Measurements from ENCODE around the gene PDE3A.

DNA sequence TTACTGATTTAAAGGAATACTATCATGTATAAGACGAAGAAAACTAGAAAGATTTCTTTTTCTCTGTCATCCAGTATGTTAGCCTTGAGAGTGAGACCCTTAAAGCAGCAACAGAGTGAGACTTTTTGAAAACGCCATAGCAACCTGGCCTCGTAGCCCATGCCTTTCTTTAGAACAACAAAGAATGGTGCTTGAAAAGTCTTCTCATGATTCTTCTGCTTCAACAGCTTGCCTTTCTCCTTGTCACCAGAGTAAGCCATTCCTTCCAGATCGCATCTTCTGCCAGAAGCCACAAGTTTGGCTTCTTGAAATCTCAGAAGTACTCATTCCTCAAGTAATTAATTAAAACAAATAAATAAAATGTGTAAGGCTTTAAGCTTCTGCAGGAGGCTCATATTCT lies 109.3 kb downstream of the PDE3A start:
- TF ChIP-seq, protein P1, sequence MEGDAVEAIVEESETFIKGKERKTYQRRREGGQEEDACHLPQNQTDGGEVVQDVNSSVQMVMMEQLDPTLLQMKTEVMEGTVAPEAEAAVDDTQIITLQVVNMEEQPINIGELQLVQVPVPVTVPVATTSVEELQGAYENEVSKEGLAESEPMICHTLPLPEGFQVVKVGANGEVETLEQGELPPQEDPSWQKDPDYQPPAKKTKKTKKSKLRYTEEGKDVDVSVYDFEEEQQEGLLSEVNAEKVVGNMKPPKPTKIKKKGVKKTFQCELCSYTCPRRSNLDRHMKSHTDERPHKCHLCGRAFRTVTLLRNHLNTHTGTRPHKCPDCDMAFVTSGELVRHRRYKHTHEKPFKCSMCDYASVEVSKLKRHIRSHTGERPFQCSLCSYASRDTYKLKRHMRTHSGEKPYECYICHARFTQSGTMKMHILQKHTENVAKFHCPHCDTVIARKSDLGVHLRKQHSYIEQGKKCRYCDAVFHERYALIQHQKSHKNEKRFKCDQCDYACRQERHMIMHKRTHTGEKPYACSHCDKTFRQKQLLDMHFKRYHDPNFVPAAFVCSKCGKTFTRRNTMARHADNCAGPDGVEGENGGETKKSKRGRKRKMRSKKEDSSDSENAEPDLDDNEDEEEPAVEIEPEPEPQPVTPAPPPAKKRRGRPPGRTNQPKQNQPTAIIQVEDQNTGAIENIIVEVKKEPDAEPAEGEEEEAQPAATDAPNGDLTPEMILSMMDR (IDR thresholded peaks at IDR 0.05 in 4 of 5, conservative IDR thresholded peaks at IDR 0.05 in 1 of 5), result no peak
- no peak for TF ChIP-seq POLR2A (IDR thresholded peaks at IDR 0.05)

Measured in gastrocnemius medialis (tissue), 4 donors.